ENCODE data around the gene SPSB1.
"Not testable (repeated sequence)": the region's sequence is repeated elsewhere in the genome, so short reads cannot be mapped to it uniquely, and the experiment has no call there.

SPSB1 gene

DNA sequence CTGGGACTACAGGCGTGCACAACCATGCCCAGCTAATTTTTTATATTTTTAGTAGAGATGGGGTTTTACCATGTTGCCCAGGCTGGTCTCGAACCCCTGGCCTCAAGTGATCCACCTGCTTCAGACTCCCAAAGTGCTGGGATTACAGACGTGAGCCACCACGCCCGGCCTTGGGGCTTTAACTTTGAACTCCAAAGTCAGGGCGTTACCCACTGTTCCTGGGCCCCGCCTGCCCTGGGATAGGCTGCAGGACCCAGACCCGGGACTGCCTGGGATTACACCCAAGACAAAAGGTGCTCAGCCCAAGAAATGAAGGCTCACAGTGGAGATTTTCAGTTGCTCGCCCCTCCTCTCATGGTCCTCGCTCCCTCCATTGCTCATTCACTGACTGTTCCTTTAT is 92.7 kb downstream of the SPSB1 start:
- not testable (repeated sequence) for DNase-seq

DNA sequence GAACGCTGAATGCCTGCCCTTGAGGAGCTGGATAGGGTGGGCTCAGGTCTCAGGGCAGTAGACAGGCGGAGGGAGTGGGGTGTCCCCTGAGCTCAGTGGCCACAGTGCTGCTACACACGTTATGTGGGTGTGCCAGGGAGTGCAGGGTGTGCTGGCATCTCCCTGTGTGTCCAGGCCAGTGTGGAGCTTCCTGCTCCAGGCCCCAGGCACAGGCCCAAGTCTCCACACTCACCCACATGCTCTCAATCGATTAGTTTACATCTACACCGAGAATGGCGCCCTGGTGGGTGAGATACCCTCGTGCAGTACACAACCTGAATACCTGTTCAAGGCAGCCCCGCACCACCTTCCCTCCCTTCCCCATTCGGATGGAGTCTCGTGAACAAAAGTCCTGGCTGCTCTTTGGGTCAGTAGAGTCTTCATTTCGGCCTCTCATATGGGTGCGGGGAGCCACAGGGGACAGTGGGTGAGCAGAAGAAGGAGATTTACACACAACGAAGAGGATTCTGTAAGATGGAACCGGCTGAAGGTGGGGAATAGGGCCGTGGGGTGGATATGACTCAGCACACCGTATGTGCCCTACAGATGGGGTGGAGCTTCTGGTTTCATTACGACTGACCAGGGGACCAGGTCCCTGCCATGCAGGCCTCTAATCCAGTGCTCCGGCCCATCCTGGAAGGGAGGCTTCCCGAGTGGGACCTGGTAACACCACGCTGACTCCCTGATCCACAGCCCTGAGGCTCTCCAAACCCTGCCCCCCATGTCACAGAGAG is 93.3 kb downstream of the SPSB1 start:
- DNase-seq = peak in 4 of 58 donors; percentile 14 to 25 (median 20)

GRCh38 chr1:9388335-9389180 is 95.9 kb downstream of the SPSB1 start:
- peak in 54 of 58 donors; percentile 41 to 97 (median 84) for DNase-seq

GRCh38 chr1:9389968-9390367 is 97.3 kb downstream of the SPSB1 start:
- DNase-seq = no peak

GRCh38 chr1:9391620-9392019 is 98.9 kb downstream of the SPSB1 start:
- DNase-seq = no peak

DNA sequence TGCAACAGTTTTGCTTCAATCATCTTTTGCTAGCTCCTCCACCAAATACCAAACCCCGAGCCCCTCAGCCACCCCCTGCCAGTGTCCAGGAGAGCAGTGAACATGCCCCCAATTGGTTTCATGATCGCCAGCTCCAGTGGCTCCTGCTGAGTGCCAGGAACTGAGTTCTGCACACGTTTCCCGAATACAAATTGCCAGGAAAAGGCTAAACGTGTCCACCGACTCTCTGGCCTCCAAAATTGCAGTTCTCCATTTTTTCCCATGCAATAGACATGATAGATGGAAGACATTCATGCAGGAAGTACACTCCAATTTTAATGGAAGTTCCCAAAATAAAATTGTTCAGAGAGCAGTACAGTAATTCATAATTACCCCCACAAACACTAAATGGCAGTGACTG is 101.3 kb downstream of the SPSB1 start:
- no peak for DNase-seq

GRCh38 chr1:9395018-9395417 is 102.3 kb downstream of the SPSB1 start:
- no peak for DNase-seq

GRCh38 chr1:9397047-9397446 is 104.4 kb downstream of the SPSB1 start:
- no peak for DNase-seq

DNA sequence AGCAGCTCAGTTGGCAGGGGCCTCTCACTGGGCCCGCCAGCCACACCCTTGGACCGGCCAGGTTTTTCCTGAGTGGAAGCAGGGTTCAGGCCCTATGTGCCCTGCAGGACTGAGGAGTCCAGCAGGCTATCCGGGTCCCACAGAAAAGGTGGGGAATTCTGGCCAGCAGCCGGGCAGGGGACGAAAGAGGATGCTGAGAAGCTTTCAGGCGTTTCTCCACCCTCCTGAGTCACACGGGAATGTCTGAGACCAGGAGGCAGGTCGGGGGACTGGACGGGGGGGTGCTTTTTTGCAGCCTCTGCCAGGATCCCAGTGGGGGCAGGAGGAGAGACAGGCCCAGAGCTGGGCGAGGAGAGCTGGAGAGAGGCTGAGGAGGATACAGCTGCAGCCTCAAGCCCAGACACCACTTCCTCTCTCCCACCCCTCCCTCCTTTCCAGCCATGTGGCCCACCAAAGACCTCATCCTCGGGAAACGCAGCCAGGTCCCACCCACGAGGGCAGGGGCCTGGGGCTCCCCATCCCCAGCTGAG is 105.4 kb downstream of the SPSB1 start:
- DNase-seq = no peak

GRCh38 chr1:9399510-9400424 is 107.1 kb downstream of the SPSB1 start:
- DNase-seq = peak in 21 of 58 donors; percentile 4 to 56 (median 39)

DNA sequence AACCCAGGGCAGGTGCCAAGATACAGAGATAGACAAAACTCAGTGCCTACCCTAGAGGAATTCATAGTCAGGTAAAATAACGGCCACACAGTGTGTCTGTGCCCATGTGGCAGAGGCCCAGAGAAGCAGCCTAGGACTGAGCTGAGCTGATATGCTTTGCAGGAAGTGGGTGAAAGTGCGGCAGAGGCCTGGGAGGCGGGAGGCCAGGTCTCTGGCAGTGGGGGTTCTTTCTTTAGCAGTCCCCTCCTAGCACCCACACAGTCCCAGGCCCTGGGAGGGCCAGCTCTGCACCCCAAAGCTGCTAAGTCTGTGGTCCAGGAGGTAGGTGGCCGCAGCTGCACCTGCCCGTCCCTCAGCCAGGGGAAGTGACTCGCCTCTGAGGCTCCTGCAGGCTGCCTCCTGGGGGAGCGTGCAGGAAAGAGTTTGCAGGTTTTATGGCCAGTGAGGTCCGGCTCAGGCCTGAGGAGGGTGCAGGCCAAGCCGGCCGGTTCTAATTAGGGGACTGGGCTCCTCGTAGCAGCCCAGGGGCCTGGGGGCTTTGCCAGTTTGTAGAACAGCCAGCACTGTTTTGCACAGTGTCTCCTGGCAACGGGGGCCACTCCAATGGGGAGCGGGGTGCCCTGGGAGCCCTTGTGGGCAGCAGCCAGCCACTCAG is 107.9 kb downstream of the SPSB1 start:
- peak in 11 of 58 donors; percentile 3 to 44 (median 24) for DNase-seq

DNA sequence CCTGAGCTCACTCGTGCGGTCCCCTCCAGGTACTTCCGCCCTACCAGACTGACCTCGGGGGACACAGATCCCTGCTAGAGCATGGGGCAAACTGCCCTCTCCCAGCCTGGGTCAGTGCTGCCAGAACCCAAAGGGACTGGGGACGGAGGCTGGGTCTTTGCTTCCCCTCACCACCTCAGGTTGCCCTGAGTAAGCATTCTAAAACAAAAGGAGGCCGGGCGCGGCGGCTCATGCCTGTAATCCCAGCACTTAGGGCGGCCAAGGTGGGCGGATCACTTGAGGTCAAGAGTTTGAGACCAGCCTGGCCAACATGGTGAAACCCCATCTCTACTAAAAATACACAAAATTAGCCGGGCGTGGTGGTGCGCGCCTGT is 108.4 kb downstream of the SPSB1 start:
- no peak for DNase-seq

- no peak for DNase-seq
Observed at GRCh38 chr1:9402256-9402616, 109.5 kb downstream of the SPSB1 start.

DNA sequence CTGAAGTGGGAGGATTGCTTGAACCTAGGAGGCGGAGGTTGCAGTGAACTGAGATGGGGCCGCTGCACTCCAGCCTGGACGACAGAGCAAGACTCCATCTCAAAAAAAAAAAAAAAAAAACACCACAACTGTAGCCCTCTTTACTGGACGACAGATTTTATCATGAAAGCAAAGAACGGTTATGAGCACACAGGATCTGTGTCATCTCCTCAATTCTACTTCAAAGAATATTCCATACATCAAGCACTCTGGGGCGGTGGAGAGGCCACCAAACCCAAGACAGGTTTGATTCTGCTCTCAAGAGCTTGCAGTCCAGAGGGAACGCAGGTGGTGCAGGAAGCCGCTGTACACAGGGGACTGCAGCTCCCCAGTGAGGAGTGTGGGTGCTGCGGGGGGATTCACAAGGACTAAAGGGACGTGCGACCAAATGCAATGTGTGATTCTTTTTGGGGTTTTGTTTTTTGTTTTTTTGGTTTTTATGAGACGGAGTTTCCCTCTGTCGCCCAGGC is 110.1 kb downstream of the SPSB1 start:
- no peak for DNase-seq

- DNase-seq = no peak
Observed at GRCh38 chr1:9404117-9404914, 111.6 kb downstream of the SPSB1 start.

- no peak for DNase-seq
Observed at GRCh38 chr1:9406111-9406510, 113.4 kb downstream of the SPSB1 start.

DNA sequence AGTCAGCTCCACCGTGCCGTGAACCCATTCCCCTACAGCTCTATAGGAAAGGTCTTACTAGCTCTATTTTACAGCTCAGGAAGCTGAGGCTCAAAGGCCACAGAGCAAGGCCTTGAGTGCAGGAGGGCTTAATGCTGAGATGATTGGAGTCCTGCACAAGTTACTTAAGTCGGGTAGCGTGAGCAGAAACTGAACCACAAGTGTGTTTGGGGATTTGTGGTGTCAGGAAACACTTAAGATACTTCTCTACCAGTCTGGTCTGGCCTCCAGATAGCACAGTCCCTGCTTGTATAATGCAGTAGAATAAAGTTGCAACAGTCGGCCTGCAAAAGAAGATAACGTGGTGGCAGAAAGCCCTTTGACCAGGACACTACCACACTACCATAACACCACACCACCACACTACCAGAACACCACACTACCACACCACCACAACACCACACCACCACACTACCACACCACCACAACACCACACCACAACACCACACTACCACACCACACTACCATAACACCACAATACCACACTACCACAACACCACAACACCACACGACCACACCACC is 118.1 kb downstream of the SPSB1 start:
- DNase-seq = no peak

DNA sequence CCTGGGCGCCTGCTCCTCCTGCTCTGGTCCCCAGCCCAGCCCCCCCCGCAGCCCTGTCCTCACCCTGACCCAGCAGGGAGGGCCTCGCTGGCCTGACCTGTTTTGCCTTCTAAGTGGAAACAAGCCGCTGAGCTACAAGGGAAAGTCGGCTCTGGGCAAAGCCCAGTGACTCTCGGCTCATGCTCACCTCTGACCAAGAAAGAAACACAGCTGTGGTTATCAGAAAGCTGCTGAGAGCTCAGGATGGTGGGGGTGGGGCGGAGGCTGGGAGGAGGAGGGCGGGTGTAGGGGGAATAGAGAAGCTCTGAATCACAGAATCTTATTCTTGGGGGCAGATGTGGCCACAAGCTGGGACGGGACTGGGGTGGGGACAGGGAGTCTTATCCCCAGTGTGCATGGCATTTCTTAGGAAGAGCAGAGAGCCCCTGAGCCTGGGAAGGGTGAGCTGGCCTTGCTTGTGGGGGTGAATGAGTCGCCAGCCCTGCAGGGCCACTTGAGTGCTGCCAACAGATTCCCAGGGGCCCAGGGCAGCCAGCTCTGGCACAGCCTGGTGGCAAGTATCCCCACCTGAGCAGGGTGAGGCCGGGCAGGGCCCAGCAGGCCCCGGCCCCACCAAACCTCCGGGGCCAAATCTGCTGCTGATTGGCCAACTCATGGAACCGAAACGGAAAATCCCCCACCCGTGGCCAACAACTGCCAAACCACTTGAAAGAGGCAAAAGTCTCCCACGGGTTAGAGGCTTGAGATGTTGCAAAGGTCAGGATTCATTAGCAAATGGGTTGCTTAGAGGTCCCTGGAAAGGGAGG is 120.6 kb downstream of the SPSB1 start:
- no peak for DNase-seq

DNA sequence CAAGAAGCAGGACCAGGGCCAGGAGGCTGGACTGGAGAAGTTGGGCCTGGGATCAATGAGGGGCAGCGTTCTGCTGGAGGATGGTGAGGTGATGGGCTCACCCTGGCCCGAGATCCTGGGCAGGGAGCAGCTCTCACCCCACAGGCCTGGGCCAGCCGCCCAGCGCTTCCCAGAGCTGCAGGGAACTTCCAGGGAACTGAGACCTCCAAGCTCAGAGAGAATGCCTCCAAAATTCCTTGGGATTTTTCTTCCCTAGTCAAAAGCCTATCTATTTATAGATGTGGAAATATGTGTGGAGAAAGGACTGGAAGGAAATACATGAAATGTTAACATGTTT is 121.2 kb downstream of the SPSB1 start:
- no peak for DNase-seq

All from anterior cingulate cortex (tissue), 58 donors.